NK-92 treated with Interleukin-12 subunit alpha and Interleukin-12 subunit beta, amount 100 ng/mL, for 24 hours (cell line): ENCODE measurements around the gene HEBP1.

Experiments
- DNase-seq: peaks from one replicate; lab custom pipeline; 2025; lab: John Stamatoyannopoulos, UW

Gene HEBP1

DNA sequence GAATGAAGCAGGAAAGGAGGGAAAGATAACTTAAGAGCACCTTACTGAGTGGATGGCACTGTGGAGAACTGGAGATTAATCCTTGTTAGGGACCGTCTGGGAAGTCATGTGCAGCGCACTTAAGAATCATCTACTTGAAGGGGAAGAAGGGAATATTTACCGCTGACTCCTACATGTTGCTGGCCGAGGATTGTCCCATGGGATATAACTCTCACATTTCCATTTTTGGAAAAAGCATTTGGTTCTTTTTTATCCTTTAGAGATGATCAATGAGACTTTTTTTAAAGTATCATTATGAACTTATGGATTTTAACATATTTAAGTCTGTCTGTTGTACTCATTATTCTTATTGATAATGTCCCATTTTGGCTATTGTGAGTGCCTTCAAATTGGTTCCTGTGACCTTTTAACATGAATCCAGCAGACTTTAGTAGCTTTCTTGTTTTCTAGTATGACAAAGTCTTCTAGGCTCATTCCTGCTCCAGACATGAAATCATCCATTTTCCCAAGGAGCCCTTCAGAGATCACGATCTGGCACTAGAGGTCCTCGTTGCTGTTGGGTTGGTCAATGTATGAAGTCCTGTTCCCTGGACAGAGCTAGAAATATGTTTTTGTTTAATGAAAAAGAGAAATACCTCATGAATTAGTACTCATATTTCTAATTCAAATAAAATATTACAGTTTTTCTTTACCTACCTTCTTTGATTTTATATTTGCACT, 23.9 kb upstream of the HEBP1 start:
- DNase-seq: no peak

DNA sequence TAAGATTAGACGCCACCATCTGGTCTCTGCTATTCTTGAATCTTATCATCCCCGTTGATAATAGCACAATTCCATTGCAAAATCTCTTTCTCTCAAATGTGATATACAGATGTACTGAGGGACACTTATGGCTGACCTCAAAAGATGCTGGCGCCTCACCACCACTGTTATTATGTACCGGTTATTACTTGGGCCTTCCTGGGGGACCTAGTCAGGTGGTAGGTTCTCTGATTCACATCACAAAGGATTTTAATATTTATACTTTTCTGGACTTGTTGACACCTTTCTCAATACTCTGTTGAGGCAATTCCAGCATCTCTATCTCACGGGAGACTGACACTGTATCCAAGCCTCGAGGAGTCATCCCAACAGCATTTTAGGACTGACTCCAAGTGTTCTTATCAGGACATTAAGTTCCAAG, 22.8 kb upstream of the HEBP1 start:
- no peak for DNase-seq

DNA sequence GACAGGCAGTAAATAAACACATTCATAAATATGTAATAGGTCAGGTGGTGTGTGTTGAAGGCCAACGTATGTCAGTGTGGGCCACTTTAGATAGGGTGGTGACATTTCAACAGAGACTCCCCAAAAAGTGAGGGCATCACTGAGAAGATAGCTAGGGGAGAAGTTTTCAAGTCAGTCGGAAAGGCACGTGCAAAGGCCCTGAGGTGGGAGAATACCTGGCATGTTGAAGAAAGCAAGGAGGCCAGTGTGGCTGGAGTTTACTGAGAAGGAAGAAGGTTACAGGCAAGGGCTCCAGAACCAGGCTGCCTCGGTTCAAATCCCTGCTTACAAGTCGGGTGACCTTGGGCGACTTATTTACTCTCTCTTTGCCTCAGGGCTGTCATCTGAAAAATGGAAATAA, 11.0 kb upstream of the HEBP1 start:
- DNase-seq: no peak

DNA sequence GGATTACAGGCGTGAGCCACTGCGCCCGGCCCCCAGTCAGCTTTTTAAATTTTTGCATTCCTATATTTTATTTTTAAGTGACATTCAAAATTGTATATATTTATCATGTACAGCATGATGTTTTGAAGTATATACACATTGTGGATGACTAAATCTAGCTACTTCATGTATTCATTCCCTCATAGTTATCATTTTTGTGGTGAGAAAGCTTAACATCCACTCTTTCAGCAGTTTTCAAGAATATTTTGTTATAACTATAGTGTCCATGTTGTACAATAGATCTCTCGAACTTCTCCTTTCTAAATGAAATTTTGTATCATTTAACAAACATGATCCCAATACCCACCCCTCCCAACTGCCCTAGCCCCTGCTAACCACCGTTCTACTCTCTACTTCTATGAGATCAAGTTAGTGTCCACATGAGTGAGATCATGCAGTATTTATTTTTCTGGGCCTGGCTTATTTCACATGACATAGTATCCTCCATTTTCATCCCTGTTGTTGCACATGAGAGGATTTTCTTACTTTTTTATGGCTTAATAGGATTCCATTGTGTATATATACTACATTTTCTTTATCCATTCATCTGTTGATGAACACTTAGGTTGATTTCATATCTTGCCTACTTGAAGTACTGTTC, 8.8 kb upstream of the HEBP1 start:
- no peak for DNase-seq

DNA sequence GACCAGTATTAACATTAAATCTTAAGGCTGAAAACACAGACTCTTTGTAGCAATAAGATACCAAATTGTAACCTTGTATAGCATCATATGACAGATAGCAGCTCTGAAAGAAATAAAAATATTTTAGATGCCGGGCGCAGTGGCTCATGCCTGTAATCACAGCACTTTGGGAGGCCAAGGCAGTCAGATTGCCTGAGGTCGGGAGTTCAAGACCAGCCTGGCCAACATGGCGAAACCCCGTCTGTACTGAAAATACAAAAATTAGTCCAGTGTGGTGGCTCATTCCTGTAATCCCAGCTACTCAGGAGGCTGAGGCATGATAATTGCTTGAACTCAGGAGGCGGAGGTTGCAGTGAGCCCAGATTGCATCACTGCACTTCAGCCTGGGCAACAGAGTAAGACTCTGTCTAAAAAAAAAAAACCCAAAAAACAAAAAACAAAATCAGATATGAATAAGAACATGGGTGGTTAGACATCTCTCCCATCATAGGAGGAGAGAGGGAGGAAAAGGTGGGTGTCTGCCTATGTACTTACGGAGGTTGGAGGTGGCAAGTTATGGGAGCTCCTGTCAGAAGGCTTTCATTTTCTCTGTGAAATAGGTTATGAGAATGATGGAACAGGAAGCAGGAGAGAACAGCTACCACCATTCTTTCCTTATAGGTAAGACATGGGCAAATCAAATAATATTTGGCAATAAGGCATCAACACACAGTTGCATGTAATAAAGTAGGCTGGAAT, 7.6 kb upstream of the HEBP1 start:
- no peak for DNase-seq

DNA sequence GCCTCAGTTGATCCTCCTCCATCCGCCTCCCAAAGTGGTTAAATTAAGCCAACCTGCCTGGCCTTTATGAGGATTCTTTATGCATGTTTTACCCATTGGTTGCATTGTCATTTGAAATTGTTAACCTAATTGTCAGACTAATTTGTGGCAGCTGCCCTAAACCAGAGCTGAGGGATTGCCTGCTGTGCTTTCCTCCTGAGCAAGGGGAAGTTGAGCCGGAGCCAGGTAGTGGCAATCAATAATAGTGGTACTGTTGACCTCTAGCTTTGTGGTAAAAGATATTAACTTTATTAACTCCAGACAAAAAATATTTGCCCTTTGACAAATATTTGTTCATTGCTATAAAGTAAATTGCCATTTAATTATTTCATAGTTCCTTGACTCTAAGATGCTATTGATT, 5.6 kb upstream of the HEBP1 start:
- DNase-seq: no peak

DNA sequence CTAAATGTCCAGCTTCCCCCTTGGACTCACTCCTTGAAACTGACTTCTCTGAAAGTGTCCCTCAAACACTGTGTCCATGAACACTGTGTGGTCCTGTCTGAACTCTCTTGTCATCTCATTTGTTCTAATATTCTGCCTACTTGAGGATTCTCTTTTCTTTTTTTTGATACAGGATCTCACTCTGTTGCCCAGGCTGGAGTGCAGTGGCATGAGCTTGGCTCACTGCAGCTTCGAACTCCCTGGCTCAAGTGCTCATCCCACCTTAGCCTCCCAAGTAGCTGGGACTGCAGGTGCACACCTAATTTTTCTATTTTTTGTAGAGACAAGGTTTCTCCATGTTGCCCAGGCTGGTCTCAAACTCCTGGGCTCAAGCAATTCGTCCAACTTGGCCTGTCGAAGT, 4.9 kb upstream of the HEBP1 start:
- no peak for DNase-seq

DNA sequence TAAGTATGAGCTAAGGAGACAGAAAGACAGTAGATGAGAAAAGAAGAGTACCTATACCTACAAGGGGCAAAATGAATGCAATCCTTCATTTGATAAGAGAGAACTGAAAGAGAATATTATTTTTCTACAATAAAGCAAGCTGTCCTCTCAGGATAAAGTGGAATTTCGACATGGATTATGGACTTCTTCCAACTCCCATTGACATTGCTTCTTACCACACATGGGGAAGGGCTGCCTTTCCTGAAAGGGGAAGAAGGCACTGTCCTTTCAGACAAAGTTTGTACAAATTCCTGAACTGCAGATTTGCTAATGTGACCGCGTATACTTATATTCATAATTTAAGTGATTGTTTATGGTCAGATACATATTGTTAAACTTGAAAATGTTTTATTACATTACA, 4.3 kb upstream of the HEBP1 start:
- no peak for DNase-seq

DNA sequence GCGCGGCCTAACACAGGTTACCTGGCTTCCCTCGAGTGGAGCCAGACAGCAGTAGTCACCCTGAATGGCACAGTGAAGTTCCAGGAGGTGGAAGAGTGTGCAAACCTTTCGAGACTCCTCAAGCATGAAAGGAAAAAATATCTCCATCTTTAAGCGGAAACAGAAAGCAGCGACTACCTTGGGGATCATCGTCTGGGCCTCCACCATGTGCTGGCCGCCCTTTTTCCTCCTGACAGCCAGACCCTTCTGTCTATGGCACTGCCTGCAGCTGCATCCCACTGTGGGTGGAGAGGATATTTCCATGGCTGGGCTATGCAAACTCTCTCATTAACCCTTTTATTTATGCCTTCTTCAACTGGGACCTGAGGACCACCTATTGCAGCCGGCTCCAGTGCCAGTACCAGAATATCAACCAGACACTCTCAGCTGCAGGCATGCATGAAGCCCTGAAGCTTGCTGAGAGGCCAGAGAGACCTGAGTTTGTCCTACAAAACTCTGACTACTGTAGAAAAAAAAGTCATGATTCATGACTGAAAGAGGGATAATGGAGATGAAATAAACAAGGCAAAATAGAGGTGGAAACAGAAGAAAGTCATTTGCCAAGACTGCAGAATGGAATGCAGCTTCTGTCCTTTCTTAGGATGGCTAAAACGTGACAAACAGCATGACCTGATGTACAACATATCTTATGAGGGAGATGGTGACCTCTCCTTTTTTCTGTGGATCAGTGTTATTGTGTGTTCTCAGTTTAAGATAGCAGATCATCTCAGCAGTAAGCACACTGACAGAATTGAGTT, 2.4 kb upstream of the HEBP1 start:
- no peak for DNase-seq

DNA sequence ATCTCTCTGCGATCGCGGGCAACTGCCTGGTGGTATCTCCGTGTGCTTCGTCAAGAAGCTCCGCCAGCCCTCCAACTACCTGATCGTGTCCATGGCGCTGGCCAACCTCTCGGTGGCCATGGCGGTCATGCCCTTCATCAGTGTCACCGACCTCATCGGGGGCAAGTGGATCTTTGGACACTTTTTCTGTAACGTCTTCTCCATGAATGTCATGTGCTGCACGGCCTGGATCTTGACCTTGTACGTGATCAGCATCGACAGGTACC, 1.6 kb upstream of the HEBP1 start:
- DNase-seq: no peak

DNA sequence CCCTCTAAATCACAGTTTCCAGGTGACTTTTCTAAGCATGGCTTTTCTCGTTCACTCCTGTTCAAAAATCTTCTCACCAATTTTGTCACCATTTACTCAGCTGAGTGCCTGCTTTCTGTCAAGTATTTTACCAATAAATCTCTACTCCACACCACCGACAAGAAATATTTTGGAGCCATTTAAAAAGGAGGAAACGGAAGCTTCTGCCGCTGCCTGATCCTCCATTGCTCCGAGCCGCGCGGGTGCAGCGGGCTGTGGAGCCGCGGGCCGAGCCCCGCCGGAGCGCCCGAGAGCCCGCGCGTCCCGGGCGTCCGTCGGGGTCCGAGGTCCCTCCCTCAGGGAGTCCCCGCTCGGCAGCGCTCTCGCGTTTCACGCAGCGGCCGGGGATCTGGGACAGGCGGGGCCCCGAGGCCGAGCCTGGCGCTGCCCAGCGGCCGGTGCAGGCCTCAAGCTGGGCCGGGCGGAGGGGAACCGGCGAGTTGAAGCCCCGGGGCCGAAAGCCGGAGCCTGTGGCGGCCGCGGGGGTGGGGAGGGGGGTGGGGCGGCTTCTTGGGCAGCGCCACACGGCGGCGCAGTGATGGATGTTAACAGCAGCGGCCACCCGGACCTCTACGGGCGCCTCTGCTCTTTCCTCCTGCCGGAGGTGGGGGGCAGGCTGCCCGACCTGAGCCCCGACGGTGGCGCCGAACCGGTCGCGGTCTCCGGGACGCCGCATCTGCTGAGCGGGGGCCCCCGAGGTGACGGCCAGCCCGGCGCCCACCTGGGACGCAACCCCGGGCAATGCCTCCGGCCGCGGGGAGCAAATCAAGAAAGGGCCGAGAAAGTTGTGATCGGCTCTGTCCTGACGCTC, 1.1 kb upstream of the HEBP1 start:
- no peak for DNase-seq

DNA sequence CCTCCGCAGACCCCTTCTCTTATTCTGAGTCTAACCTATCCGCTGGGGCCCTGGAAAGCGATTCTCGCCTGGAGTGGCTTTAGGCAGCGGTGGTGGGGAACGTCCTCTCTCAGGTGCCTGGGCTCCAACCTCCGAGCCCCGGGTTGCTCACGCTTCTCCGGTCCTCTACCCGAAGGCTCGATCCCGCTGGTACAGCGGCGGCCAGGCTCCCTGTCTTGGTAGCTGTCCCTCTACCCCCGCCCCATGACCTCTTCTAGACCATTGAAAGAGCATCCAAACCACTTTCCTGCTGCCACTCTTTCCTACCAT, 505 bp upstream of the HEBP1 start:
- no peak for DNase-seq

DNA sequence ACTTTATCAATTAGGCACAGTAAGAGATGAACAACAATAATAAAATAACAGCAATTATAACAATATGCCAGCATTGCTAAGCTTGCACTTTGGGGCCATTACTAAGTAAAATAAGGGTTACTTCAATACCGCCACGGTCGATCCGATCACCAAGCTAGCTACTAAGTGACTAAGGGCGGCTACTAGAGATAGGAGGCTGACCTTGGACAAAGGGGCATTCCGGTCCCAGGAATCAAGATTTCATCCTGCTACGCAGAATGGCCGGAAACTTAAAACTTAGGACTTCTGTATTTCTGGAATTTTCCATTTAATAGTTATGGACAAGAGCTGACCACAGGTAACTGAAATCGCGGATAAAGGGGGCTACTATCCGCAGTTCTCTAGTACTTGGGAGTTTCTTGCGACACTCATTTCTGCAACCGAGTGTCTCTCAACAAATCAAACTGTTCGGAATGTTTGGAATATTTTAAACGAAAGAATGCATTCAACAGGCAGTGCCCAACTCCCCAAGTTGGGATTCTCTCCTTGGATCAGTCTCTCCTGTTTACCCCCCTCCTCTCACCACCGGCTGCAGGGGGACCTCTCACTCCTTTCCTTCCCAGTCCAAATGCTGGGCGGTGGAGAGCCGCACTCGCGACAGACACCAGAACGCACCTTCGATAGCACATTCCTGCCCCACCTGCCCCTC, 650 bp downstream of the HEBP1 start:
- DNase-seq: no peak

DNA sequence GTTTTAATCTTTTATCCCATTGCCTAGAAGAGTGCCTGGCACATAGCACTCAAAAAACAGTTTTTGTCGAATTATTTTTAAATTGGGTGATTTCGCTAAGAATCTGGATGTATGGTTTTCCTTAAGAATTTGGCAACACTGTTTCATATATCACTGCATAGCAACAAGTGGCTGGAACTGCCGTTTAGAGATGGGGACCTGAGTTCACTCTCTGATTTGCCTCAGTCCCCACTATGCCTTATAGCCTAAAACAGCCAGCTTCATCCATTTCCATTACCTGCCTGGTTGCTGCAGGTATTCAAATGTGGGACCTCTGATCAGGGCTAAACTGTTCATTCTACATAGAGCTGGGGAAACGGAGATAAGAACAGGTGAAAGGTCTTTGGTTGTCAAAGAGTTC, 1.8 kb downstream of the HEBP1 start:
- no peak for DNase-seq

DNA sequence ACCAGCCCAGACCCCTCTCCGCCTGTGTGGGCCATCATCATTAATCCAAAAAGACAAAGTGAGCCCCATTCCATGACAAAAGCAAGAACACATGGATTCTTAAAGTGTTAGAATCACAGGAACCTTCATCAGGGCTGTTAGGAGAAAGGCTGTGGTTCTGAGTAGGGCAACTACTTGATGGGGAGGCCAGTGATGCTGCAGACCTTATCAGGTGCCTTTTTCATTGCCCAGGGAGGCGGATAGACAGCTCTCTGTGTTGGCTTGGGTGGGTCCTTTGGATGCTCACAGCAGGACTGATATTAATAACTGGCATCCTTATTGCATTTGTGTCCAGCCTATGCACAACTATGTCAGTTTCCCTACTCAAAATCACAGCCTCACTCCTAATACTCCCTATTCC, 2.3 kb downstream of the HEBP1 start:
- DNase-seq: no peak

DNA sequence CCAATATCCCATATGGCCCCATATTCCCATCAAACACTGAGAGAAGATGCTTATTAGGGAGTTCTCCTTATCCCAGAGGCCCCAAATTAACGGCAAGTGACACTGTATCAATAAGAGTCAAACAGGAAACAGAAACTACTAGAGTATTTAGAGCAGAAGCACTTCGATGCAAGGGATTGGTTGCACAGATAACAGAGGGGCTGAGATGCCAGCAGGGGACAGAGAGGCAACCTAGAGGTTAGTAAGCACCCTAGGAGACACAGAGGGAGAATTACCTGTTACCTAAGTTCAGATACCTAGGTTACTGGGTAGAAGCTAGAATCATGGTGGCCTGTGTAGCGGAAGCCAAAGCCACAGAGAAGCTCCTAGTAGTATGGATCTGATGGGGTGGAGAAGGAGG, 2.9 kb downstream of the HEBP1 start:
- DNase-seq: no peak

DNA sequence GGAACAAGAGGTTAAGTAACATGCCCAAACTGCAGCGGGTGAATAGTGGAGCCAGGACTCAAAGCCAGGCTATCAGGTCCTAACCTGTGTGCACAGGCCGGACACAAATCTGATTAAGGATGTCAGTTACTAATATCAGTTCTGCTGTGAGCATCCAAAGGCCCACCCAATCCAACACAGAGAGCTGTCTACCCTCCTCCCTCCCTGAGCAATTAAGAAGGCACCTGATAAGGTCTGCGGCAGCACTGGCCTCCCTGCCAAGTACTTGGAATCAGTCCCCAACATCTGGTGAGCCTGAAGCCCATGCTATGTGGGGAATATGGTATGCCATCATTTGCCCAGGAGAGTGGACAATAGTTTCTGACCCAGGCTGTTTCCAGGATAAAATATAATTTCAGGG, 3.9 kb downstream of the HEBP1 start:
- DNase-seq: no peak

DNA sequence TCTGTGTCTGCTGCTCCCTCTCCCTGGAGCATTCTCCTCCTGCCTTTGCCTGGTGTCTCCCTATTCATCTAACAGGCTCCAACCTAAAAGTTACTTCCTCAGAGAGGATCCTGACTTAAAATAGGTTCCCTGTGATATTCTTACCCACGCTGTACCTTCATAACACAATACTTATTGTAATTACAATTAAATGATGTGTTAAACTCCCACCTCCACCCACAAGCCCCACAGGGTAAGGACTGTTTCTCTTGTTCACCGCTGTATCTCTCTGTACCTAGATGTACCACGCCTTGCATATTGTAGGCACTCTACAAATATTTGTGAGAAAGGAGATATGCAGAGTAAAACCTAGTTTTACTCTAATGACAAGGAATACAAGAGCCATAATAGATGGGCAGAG, 5.0 kb downstream of the HEBP1 start:
- no peak for DNase-seq

DNA sequence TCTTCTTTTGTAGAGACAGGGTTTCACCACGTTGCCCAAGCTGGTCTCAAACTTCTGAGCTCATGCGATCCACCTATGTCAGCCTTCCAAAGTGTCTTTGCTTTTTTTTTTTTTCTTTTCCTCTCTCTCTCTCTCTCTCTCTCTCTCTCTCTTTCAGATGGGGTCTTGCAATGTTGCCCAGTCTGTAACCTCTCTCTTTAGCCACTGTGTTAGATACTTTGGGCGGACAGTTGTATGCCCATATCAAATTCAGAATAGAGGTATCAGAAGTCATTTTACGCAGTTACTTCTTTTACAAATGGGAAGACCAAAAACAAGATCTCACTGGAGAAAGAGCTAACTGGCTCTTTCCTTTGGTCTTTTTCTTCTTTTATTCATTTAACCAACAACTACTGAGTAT, 6.7 kb downstream of the HEBP1 start:
- no peak for DNase-seq

DNA sequence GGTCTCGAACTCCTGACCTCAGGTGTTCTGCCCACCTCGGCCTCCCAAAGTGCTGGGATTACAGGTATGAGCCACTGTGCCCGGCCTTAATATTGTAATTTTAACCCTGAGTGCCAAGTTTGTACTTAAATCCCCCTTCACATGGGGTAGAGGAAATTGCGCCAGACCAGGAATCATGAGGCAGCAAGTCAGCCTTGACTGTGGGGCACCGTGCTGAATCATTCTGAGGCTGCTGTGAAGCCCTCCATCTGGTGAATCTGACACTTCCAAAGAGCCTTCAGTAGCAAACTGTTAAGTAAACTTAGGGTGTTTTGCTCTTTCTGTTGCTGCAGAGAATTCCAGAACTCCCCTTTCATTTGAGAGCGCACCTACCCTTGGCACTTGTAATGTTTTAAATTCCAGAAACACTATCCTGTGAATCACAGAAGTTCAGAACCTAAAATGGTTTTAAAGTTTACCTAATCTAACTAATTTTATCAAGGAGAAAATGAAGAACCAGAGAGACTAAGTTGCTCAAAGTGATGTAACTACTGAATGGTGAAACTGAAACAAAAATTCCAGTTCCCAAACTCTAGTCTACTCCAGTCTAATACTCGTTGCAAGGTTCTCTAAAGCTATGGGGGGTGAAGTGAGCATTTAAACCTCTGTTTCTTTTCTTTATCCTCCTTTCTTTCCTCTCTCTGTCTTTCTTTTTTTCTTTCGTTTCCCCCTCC, 7.5 kb downstream of the HEBP1 start:
- DNase-seq: peak; percentile 8
